ENCODE data around the gene PPP1R1B. TPM values are rescaled to one million over a fixed set of nuclear protein-coding genes. Genes with fewer than 3 reads are reported as not detected.

The PPP1R1B gene
- total RNA-seq, 1 donor: 4.1 TPM

- H3K4me3 ChIP-seq (ENCODE audit: low read depth, low read length): no peak overlapping the region
- DNase-seq (ENCODE audit: low read depth): no peak
- TF ChIP-seq CTCF (IDR thresholded peaks at IDR 0.05; ENCODE audit: insufficient read depth, low read length): no peak
Measured at GRCh38 chr17:39660397-39661385, 33.9 kb downstream of the PPP1R1B start.

GRCh38 chr17:39661744-39662541 lies 35.2 kb downstream of the PPP1R1B start:
- no peak for DNase-seq (ENCODE audit: low read depth)
- H3K4me3 ChIP-seq (ENCODE audit: low read depth, low read length): no peak overlapping the region
- TF ChIP-seq CTCF (IDR thresholded peaks at IDR 0.05; ENCODE audit: insufficient read depth, low read length): no peak

DNA sequence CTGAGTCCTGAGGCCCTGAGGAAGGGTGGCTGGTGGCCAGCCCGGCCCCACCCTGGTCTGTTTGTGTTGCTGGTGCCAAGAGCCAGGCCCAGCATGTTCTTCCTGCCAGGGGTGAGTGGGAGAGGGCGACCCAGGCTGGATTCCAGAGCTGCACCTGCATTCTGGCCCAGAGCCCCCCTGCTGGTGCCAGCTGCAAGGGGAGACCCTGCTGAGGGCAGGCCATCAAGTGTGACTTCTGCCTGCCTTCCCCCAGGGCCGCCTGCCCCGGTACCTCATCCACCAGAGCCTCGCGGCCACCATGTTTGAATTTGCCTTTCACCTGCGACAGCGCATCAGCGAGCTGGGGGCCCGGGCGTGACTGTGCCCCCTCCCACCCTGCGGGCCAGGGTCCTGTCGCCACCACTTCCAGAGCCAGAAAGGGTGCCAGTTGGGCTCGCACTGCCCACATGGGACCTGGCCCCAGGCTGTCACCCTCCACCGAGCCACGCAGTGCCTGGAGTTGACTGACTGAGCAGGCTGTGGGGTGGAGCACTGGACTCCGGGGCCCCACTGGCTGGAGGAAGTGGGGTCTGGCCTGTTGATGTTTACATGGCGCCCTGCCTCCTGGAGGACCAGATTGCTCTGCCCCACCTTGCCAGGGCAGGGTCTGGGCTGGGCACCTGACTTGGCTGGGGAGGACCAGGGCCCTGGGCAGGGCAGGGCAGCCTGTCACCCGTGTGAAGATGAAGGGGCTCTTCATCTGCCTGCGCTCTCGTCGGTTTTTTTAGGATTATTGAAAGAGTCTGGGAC lies 36.0 kb downstream of the PPP1R1B start:
- DNase-seq (ENCODE audit: low read depth): no peak
- no peak for TF ChIP-seq CTCF (IDR thresholded peaks at IDR 0.05; ENCODE audit: insufficient read depth, low read length)
- H3K4me3 ChIP-seq (ENCODE audit: low read depth, low read length): no peak overlapping the region

DNA sequence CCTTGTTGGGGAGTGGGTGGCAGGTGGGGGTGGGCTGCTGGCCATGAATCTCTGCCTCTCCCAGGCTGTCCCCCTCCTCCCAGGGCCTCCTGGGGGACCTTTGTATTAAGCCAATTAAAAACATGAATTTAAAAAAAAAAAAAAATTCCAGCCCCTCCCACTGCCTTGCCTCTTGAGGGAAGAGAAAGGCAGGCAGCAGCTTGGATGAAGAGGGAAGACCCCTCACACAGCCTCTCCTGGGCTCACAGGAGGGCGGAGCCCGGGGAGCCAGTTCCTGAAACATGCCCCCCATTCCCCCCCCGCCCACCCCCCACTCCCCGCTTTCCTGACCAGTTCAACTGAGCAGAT lies 36.6 kb downstream of the PPP1R1B start:
- TF ChIP-seq CTCF (IDR thresholded peaks at IDR 0.05; ENCODE audit: insufficient read depth, low read length): no peak
- DNase-seq (ENCODE audit: low read depth): no peak
- H3K4me3 ChIP-seq (ENCODE audit: low read depth, low read length): no peak overlapping the region

GRCh38 chr17:39663688-39664580 lies 37.2 kb downstream of the PPP1R1B start:
- H3K4me3 ChIP-seq (ENCODE audit: low read depth, low read length): no peak overlapping the region
- no peak for TF ChIP-seq CTCF (IDR thresholded peaks at IDR 0.05; ENCODE audit: insufficient read depth, low read length)
- no peak for DNase-seq (ENCODE audit: low read depth)
